ENCODE measurements around the gene DGLUCY.
"Not testable (repeated sequence)": the region's sequence is repeated elsewhere in the genome, so short reads cannot be mapped to it uniquely, and the experiment has no call there.

The DGLUCY gene

GRCh38 chr14:91238661-91239060, 124.8 kb downstream of the DGLUCY start:
- no peak for DNase-seq

- no peak for DNase-seq
These were observed 128.0 kb downstream of the DGLUCY start for GRCh38 chr14:91241863-91242262.

GRCh38 chr14:91242635-91243034, 128.8 kb downstream of the DGLUCY start:
- no peak for DNase-seq

GRCh38 chr14:91243074-91243471, 129.2 kb downstream of the DGLUCY start:
- no peak for DNase-seq

- DNase-seq: no peak
These were observed 130.6 kb downstream of the DGLUCY start, which contains the start of gene GPR68 for GRCh38 chr14:91244501-91244901. Gene GPR68 (minus strand): TSS chr14:91244704. CDS start chr14:91235050, 9,654 bp downstream.

- peak; percentile 79 for DNase-seq
These were observed 131.2 kb downstream of the DGLUCY start for GRCh38 chr14:91245029-91245428.

- not testable (repeated sequence) for DNase-seq
These were observed 131.7 kb downstream of the DGLUCY start for GRCh38 chr14:91245616-91246015.

GRCh38 chr14:91246051-91246852, 132.4 kb downstream of the DGLUCY start:
- DNase-seq: peak; percentile 72

GRCh38 chr14:91249841-91250616, 136.2 kb downstream of the DGLUCY start:
- DNase-seq: peak; percentile 56

- DNase-seq: no peak
These were observed 137.0 kb downstream of the DGLUCY start for GRCh38 chr14:91250912-91251311.

- DNase-seq: peak; percentile 53
These were observed 139.3 kb downstream of the DGLUCY start for GRCh38 chr14:91252871-91253794.

- no peak for DNase-seq
These were observed 140.0 kb downstream of the DGLUCY start for GRCh38 chr14:91253795-91254323.

GRCh38 chr14:91254461-91254860, 140.6 kb downstream of the DGLUCY start:
- DNase-seq: no peak

- no peak for DNase-seq
These were observed 141.3 kb downstream of the DGLUCY start for GRCh38 chr14:91255026-91255695.

- no peak for DNase-seq
These were observed 142.8 kb downstream of the DGLUCY start for GRCh38 chr14:91256661-91257060.

- no peak for DNase-seq
These were observed 143.6 kb downstream of the DGLUCY start for GRCh38 chr14:91257328-91258010.

- DNase-seq: no peak
These were observed 144.2 kb downstream of the DGLUCY start for GRCh38 chr14:91258011-91258618.

GRCh38 chr14:91258876-91259275, 145.0 kb downstream of the DGLUCY start:
- DNase-seq: no peak

- DNase-seq: peak; percentile 63
These were observed 147.2 kb downstream of the DGLUCY start for GRCh38 chr14:91261115-91261514.

GRCh38 chr14:91261986-91262549, 148.2 kb downstream of the DGLUCY start:
- DNase-seq: no peak

- DNase-seq: no peak
These were observed 149.5 kb downstream of the DGLUCY start for GRCh38 chr14:91263329-91263728.
